K562 (cell line): ENCODE results near the gene CGNL1. TPM values are rescaled to one million over a fixed set of nuclear protein-coding genes. Genes with fewer than 3 reads are reported as not detected.

Experiments
- ATAC-seq: fragments of 200-7000 bp; cut with Tn5 transposase; 3 replicates; pipeline ENCODE4 v1.9.1; 2020; ENCODE audit warnings: moderate library complexity
- BruUV-seq: library from RNA; stranded (reverse); fragments of 400-500 nt; replicated peaks from 2 replicates; lab custom pipeline; 2021; lab: Mats Ljungman, UMichigan
- CTCF ChIA-PET: fragments of 300-600 bp; formaldehyde crosslinking; extraction: SDS; loops from one replicate; lab custom pipeline; 2021; ENCODE audit warnings: low intra/inter-chr PET ratio; lab: Yijun Ruan, JAX
- POLR2A ChIA-PET: fragments of 300-600, 350-650 bp; sonication (Branson Sonifier 250); formaldehyde crosslinking; extraction: SDS; loops from one replicate; lab custom pipeline; 2021; ENCODE audit warnings: antibody characterized with exemption, inconsistent platforms; lab: Yijun Ruan, JAX
- DNase-seq, 4 experiments: peaks; one replicate each; pipeline versions ENCODE4 v3.0.0 to v3.0.0-alpha.2; 2011 to 2018; ENCODE audit warnings: low spot score in 3 of 4, mixed read lengths in 3 of 4; ENCODE audit errors: extremely low read depth in 1 of 4
- FAIRE-seq: peaks from 2 replicates; lab custom pipeline; 2011; peaks lifted over from hg19 to GRCh38; lab: Jason Lieb, UNC
- H2AFZ ChIP-seq: 2 replicates; pipeline ENCODE4 v1.6.0; 2011; ENCODE audit warnings: low read depth, low read length, control low read depth, inconsistent platforms
- H3K27ac ChIP-seq: fragments of 200-600 bp; 3 replicates; pipeline ENCODE4 v1.8.0; 2011; ENCODE audit warnings: low read depth, mild to moderate bottlenecking, control low read depth, inconsistent platforms, low read length, moderate library complexity, mixed read lengths; ENCODE audit errors: extremely low read depth
- H3K27me3 ChIP-seq, 2 experiments: fragments of 300-600 bp in 1 of 2; 2 replicates in 1 of 2; 3 replicates in 1 of 2; pipeline versions ENCODE4 v1.6.0 to v1.8.0; 2011; ENCODE audit warnings: inconsistent platforms in 2 of 2, low read length in 2 of 2, mild to moderate bottlenecking in 1 of 2, mixed read lengths in 1 of 2, moderate library complexity in 1 of 2; ENCODE audit not compliant: control insufficient read depth in 2 of 2, insufficient read depth in 2 of 2
- H3K36me3 ChIP-seq: fragments of 300-600 bp; 3 replicates; pipeline ENCODE4 v1.8.0; 2011; ENCODE audit warnings: mild to moderate bottlenecking, low read length, inconsistent platforms; ENCODE audit not compliant: control insufficient read depth, insufficient read depth
- H3K4me1 ChIP-seq, 2 experiments: fragments of 200-600 bp in 1 of 2; replicated peaks in 1 of 2; 2 replicates in 1 of 2; 3 replicates in 1 of 2; pipeline versions ENCODE4 v1.5.1 to v1.8.0; 2011; ENCODE audit warnings: inconsistent platforms in 2 of 2, low read length in 2 of 2, mild to moderate bottlenecking in 1 of 2, mixed read lengths in 1 of 2, moderate library complexity in 1 of 2; ENCODE audit not compliant: control insufficient read depth in 2 of 2, insufficient read depth in 2 of 2
- H3K4me2 ChIP-seq: 2 replicates; pipeline ENCODE4 v1.6.1; 2011; ENCODE audit warnings: low read length, control low read depth, inconsistent platforms, mixed read lengths; ENCODE audit not compliant: insufficient read depth
- H3K4me3 ChIP-seq: fragments of 200-600 bp; sonication (generic), shearing (Covaris generic); 2 replicates; pipeline ENCODE4 v1.5.1; 2016; ENCODE audit warnings: control low read depth, inconsistent platforms
- H3K79me2 ChIP-seq: fragments of 200-600 bp; 3 replicates; pipeline ENCODE4 v1.8.0; 2011; ENCODE audit warnings: low read length, inconsistent platforms; ENCODE audit not compliant: control insufficient read depth, insufficient read depth
- H3K9ac ChIP-seq, 2 experiments: 2 replicates each; pipeline versions ENCODE4 v1.6.0 to v1.6.1; 2011; ENCODE audit warnings: low read depth in 2 of 2, low read length in 2 of 2, control low read depth in 1 of 2, inconsistent platforms in 1 of 2, mild to moderate bottlenecking in 1 of 2, mixed read lengths in 1 of 2; ENCODE audit not compliant: insufficient read depth in 1 of 2
- H3K9me1 ChIP-seq: one replicate; pipeline ENCODE4 v1.6.0; 2011; ENCODE audit warnings: inconsistent platforms, mild to moderate bottlenecking, low read length, moderate library complexity; ENCODE audit not compliant: control insufficient read depth, insufficient read depth
- H3K9me3 ChIP-seq: replicated peaks from 2 replicates; pipeline ENCODE4 v1.5.1; 2011; ENCODE audit warnings: low read depth, low read length, inconsistent platforms; ENCODE audit not compliant: control insufficient read depth, insufficient read depth
- H4K20me1 ChIP-seq: replicated peaks from 2 replicates; pipeline ENCODE4 v1.6.1; 2011; ENCODE audit warnings: low read length, inconsistent platforms, mixed read lengths; ENCODE audit not compliant: control insufficient read depth, insufficient read depth
- CEBPB ChIP-seq: fragments of 450-650 bp; IDR thresholded peaks from 2 replicates; pipeline ENCODE4 v1.6.1; 2016; ENCODE audit warnings: missing genetic modification characterization, missing compliant biosample characterization
- CEBPG ChIP-seq, 3 experiments: fragments of 200-800 bp in 1 of 3; sonication (Bioruptor generic) in 1 of 3; sonication (generic) in 1 of 3; formaldehyde crosslinking in 1 of 3; IDR thresholded peaks in 2 of 3; conservative IDR thresholded peaks in 1 of 3; 2 replicates each; pipeline versions ENCODE4 v1.6.1 to v1.8.0; 2016 to 2022; ENCODE audit warnings: missing compliant biosample characterization in 2 of 3, missing genetic modification characterization in 2 of 3, mild to moderate bottlenecking in 1 of 3, missing genetic modification reagents in 1 of 3
- FOSL1 ChIP-seq: fragments of 200-800 bp; sonication (Bioruptor generic); conservative IDR thresholded peaks from 2 replicates; pipeline ENCODE4 v1.6.1; 2016; ENCODE audit warnings: missing genetic modification characterization, missing compliant biosample characterization
- HMGN3 ChIP-seq: IDR thresholded peaks from 2 replicates; pipeline ENCODE4 v1.6.1; 2011; ENCODE audit warnings: borderline replicate concordance, low read depth, mild to moderate bottlenecking, mixed read lengths, low read length; ENCODE audit not compliant: insufficient read length; ENCODE audit errors: extremely low read depth
- NFXL1 ChIP-seq: fragments of 450-650 bp; formaldehyde crosslinking; IDR thresholded peaks from 2 replicates; pipeline ENCODE4 v1.4.0; 2021; ENCODE audit warnings: mild to moderate bottlenecking
- ZEB2 ChIP-seq: fragments of 450-650 bp; IDR thresholded peaks from 2 replicates; pipeline ENCODE4 v1.6.1; 2016
- ZNF121 ChIP-seq: sonication (generic); formaldehyde crosslinking; conservative IDR thresholded peaks from 2 replicates; pipeline ENCODE4 v1.8.0; 2022; ENCODE audit warnings: missing genetic modification reagents
- ZNF444 ChIP-seq: fragments of 250-450 bp; sonication (Bioruptor Pico); IDR thresholded peaks from 2 replicates; pipeline ENCODE4 v1.4.0; 2020; ENCODE audit warnings: mild to moderate bottlenecking, moderate library complexity
- WGBS: fragments of 100-300 bp; shearing (Covaris generic); methylation state at CpG from one replicate; pipeline ENCODE4 v1.1.6; 2016; ENCODE audit warnings: low coverage, mixed read lengths; ENCODE audit not compliant: insufficient coverage; ENCODE audit errors: missing lambda C conversion rate; 5-methylcytosine and 5-hydroxymethylcytosine counted together
- in situ Hi-C: fragments of 300-500 bp; cut with MboI; formaldehyde crosslinking; loops from 4 replicates; pipeline ENCODE4 v1.15.0; 2018; ENCODE audit warnings: inconsistent platforms, mixed read lengths
- intact Hi-C: fragments of 100-400 bp; cut with micrococcal nuclease; formaldehyde crosslinking; loops from 2 replicates; pipeline ENCODE4 v1.14.2; 2022
- polyA plus RNA-seq, 8 experiments: library from polyadenylated mRNA; depleted of rRNA in 4 of 8; stranded (reverse) in 5 of 8; unstranded in 3 of 8; fragments of >200 nt; fragmentation: Nextera tagmentation in 2 of 8; fragmentation: Illumina TruSeq in 1 of 8; extraction: Ambion mirVana in 2 of 8; extraction: Trizol in 1 of 8; gene quantifications; 2 replicates each; pipeline versions ENCODE4 v1.2.1 to v1.2.3, GENCODE V29; 2011 to 2014; ENCODE audit warnings: inconsistent platforms in 1 of 8, missing spikeins in 1 of 8
- total RNA-seq, 7 experiments: library from RNA; depleted of rRNA in 6 of 7; stranded (reverse); fragments of >200 nt in 6 of 7; fragmentation: Illumina TruSeq in 2 of 7; extraction: Trizol in 2 of 7; gene quantifications; 2 replicates each; pipeline versions ENCODE4 v1.2.1 to v1.2.3, GENCODE V29; 2011 to 2021; ENCODE audit warnings: low replicate concordance in 1 of 7

The CGNL1 gene
- total and polyA plus RNA-seq, 9 of the 15 experiments (the other 6 are each of a cell fraction or from before 2014, with no cell fraction given) = 0.01 to 0.07 TPM; not detected in 7

DNA sequence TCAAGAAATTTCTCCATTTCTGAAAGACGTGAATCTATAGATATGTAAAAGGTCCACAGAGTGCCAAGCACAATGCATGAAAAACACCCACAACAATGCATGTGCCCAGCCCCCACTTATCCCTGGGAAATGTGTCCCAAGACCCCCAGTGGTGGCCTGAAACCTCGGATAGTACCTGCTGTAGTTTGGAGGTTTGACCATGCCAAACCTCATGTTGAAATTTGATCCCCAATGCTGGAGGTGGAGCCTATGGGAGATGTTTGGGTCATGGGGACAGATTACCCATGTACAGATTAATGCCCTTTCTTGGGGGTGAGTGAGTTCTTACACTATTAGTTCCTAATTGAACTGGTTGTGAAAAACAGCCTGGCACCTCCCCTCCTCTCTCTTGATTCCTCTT lies 194.0 kb downstream of the CGNL1 start:
- WGBS = 0% methylated on average over 2 of the region's 2 CpGs
- no peaks in the 10 kb centered on the region for H3K9me1 ChIP-seq
- POLR2A ChIA-PET = no interaction called here
- H3K4me1 ChIP-seq = no peaks in the 10 kb centered on the region; a peak in 2 of 5 replicates
- no peak for TF ChIP-seq ZNF444 (CRISPR knock-in tag)
- no peak for TF ChIP-seq NFXL1
- TF ChIP-seq HMGN3 = no peak
- TF ChIP-seq, all 486 proteins: peak for 0
- FAIRE-seq (no peak), ATAC-seq (no peak), DNase-seq (no peak)
- Histone ChIP-seq H3K79me2 (no peaks in the 10 kb centered on the region), H2AFZ (no peak overlapping the region), H3K9me3 (no peaks in the 10 kb centered on the region; the same call in 1 of the 2 replicates), H4K20me1 (no peaks in the 10 kb centered on the region), H3K27me3 (peaks cover 6 to 29% of the 10 kb centered on the region in 2 experiments), H3K9ac (no peak overlapping the region), H3K27ac (no peak overlapping the region), H3K36me3 (no peaks in the 10 kb centered on the region), H3K4me2 (no peak overlapping the region), H3K4me3 (no peak overlapping the region)
- in situ Hi-C loops (loop anchor here (25.0 kb wide), 1 partner anchor 492 kb away; the partner anchor contains the start of gene ALDH1A2), intact Hi-C loops (loop anchor here (10.0 kb wide), 1 partner anchor 174 kb away; no protein-coding TSS in a partner anchor)
- no TSS peak for BruUV-seq
- CTCF ChIA-PET = no interaction called here

DNA sequence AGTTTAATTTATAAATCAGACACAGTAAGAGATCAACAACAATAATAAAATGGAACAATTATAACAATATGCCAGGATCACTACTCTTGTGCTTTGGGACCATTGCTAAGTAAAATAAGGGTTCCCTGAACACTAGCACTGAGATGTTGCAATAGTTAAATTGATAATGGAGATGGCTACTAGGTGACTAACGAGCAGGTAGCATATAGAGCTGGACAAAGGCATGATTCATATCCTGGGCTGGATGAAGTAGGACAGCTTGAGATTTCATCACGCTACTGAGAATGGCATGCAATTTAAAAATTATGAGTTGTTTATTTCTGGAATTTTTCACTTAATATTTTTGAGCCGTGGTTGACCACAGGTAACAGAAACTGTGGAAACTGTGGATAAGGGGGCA lies 194.7 kb downstream of the CGNL1 start:
- H3K36me3 ChIP-seq = no peaks in the 10 kb centered on the region
- no peak overlapping the region for H3K9ac ChIP-seq
- DNase-seq = no peak
- H3K27ac ChIP-seq = no peak overlapping the region
- H3K4me3 ChIP-seq = no peak overlapping the region
- ChIA-PET POLR2A (no interaction called here), CTCF (no interaction called here)
- H3K79me2 ChIP-seq = no peaks in the 10 kb centered on the region
- no TSS peak for BruUV-seq
- ATAC-seq = no peak
- intact Hi-C loops (loop anchor here (10.0 kb wide), 1 partner anchor 174 kb away; no protein-coding TSS in a partner anchor), in situ Hi-C loops (loop anchor here (25.0 kb wide), 1 partner anchor 491 kb away; the partner anchor contains the start of gene ALDH1A2)
- no peaks in the 10 kb centered on the region; the same call in 1 of the 2 replicates for H3K9me3 ChIP-seq
- H3K4me2 ChIP-seq = no peak overlapping the region
- FAIRE-seq = no peak
- no peak for TF ChIP-seq CEBPG (CRISPR knock-in tag; IDR thresholded peaks at IDR 0.05)
- TF ChIP-seq CEBPG (tag; conservative IDR thresholded peaks at IDR 0.05 in 1 of 2, IDR thresholded peaks at IDR 0.05 in 1 of 2) = peak; percentile 63 to 90
- 0 out of 2 replicates have a peak, but pooled peaks have one; percentile 31 for TF ChIP-seq FOSL1
- TF ChIP-seq ZNF121 (CRISPR knock-in tag) = no peak
- 0 out of 2 replicates have a peak, but pooled peaks have one; percentile 33 for TF ChIP-seq CEBPB (tag)
- TF ChIP-seq ZEB2 = no peak
- H2AFZ ChIP-seq = no peak overlapping the region
- no peaks in the 10 kb centered on the region for H3K9me1 ChIP-seq
- H3K27me3 ChIP-seq = peaks cover 7 to 30% of the 10 kb centered on the region in 2 experiments
- 0% methylated on average over 3 of the region's 3 CpGs for WGBS
- H4K20me1 ChIP-seq = no peaks in the 10 kb centered on the region
- no peaks in the 10 kb centered on the region; a peak in 1 of 5 replicates for H3K4me1 ChIP-seq
